NCI-H2227 treated with DMSO at 0.1 percent for 48 hours (cell line): ENCODE measurements around the gene LAMTOR5.
"Not testable (repeated sequence)": the region's sequence is repeated elsewhere in the genome, so short reads cannot be mapped to it uniquely, and the experiment has no call there.

Experiments
- DNase-seq: peaks from one replicate; lab custom pipeline; 2025; lab: John Stamatoyannopoulos, UW

LAMTOR5 gene

DNA sequence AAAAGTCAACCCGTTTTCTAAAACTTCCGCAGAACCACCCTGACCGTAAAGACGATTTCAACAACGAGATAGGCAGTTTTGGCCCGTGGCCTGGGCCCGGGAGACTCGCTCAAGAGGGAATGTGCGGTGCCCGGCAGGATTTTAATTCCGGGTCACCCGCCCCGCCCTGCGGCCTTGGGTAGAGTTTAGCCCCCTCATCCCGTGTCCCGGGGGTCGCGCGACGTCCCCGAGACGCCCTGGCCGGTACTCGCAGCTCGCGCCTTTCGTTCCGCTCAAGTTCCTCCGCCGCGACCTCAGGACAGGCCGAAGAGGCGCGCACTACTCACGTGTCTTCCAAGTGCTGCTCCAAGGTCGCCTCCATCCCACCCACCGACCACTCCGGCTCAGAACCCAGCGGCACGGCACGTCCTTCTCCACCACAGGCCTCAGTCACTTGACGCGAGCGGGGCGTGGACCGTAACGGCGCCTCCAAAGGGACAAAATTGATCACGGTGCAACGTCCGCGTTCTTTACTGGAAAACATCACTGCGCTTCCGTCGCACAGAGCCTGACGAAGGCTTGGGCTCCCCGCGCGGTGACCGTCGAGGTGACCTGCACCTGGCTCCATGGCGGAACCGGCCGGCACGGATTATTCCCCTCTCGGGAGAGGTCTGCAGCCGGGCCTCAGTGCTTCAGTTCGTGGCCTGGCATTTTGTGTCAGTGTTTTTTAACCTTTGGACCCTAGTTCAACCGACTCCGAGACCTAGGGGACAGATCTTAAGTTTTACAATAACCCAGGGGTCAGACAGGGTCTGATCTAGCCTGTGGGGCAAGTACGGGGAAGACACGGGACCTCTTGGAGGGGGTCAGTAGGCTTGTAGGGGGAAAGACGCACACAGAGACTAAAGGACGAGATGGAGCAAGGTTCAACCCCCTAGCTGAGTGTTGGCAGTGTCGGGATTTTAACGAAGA is at the start of gene LAMTOR5:
Gene LAMTOR5, minus strand, starts transcription at position 435 of the 951 bp plus-strand sequence. Its CDS starts 74 bp downstream, at position 361.
- DNase-seq, result peak; percentile 92

DNA sequence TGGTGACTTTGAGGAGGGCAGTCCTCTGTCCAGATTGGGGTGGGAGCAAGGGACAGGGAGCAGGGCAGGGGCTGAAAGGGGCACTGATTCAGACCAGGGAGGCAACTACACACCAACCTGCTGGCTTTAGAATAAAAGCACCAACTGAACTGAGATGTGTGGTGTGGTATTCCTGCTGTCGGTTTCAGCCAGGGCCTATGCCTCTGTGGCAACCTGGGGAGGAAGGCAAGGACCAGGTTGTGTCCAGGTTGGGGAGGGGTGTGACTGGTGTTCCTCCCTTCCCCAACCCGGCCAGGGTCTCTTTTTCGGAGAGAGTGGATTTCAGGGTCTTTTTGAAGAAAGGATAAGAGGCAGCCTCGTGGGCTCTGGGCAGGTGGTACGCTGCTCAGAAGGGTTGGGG is 49.7 kb upstream of the LAMTOR5 start:
- no peak for DNase-seq

GRCh38 chr1:110455151-110455550 is 47.7 kb upstream of the LAMTOR5 start:
- DNase-seq, result no peak

- DNase-seq, result no peak
Observed at GRCh38 chr1:110454328-110454727, 46.8 kb upstream of the LAMTOR5 start.

- no peak for DNase-seq
Observed at GRCh38 chr1:110453829-110454228, 46.3 kb upstream of the LAMTOR5 start.

DNA sequence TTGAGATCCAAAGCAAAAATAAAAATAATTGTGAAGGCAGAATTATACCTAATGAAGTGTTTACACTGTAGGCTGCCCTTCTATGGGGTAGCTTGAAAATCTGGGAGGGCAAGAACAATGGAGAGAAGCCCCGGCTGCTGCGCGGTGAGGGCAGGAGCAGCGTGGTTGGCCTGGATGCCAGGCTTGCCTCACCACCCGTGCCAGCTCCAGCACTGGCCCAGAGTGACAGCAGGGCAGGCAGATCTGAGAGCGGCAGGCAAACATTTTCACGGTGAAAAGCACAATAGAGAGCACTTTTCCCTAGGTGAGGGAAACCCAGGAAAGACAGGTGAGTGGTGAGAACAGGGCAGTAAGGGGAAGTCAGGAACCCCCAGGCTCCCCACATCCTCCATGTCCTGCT is 44.8 kb upstream of the LAMTOR5 start:
- no peak for DNase-seq

- DNase-seq, result no peak
Observed at GRCh38 chr1:110450929-110451328, 43.4 kb upstream of the LAMTOR5 start, which contains the start of gene PROK1. Gene PROK1, plus strand, starts transcription at chr1:110451149. Its CDS starts 68 bp downstream, at chr1:110451217.

GRCh38 chr1:110449661-110450651 is 42.5 kb upstream of the LAMTOR5 start:
- DNase-seq, result no peak

DNA sequence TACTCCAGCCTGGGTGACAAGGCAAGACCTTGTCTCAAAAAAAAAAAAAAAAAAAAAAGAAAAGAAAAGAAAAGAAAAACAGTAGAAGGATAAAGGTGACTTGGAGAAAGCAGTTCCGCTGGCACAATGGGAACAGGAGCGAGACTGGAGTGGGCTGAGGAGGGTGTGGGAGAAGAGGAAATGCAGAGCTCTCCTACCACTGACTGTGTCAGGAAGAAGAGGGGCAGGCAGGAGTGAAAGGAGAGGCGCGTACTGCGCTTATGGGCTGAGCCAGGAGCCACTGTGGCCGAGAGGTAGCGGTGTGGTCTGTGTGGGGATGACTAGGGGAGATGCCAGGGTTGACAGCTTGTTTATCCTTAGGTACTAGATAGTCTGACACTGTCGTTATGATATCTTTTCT is 37.1 kb upstream of the LAMTOR5 start:
- DNase-seq, result no peak

DNA sequence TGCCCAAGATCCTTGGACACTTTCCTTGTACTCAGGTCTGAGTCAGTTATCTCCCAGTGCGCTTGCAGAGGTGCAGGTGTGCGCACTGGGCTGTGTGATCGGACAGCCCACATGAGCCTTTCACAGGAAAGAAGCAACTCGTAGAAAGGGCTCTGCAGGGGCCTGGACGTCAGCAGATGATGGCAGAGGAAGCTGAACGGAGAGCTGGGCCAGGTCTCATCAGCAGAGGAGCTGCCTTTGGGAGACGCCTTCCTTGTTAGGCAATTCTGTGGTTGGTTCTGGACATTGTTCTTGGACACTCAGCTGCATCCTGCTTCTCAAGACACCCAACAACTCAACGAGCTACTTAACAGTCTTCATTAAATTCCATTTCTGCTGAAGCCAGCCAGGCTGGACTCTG is 36.0 kb upstream of the LAMTOR5 start:
- DNase-seq, result no peak

DNA sequence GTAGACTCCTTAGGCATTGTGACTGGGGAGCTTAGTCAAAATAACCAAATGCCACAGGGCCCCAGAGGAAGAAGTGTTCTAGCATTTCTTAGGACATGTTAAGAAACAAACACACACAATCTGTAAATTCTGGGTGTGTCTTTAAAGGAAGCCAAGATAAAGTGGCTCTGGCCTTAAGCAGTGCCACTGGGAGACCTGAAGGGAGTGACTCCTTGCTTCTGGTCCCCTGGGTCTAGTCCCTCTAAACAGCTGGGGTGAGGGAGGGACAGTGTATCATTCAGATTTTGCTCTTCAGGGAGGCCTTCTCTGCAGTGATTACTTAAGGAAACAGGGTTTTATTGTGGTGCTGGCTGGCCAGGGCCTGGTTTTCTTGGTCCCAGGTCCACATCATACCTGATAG is 34.4 kb upstream of the LAMTOR5 start:
- DNase-seq, result no peak

DNA sequence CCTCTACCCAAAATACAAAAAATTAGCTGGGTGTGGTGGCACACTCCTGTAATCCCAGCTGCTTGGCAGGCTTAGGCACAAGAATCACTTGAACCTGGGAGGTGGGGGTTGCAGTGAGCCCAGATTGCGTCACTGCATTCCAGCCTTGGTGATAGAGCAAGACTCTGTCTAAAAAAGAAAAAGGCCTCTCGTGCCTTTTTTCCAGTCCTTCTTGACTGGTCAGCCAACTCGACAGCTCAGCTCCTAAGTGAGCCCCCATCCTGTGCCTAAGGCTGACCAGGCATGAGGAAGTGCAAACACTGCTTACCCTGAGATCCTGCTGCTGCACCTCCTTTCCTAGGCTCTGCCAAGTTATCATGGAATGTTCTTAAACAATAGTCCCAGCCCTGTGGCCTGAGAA is 33.4 kb upstream of the LAMTOR5 start:
- DNase-seq, result no peak

GRCh38 chr1:110439873-110440272 is 32.4 kb upstream of the LAMTOR5 start:
- not testable (repeated sequence) for DNase-seq

GRCh38 chr1:110438893-110439292 is 31.4 kb upstream of the LAMTOR5 start:
- no peak for DNase-seq

GRCh38 chr1:110437645-110438299 is 30.3 kb upstream of the LAMTOR5 start:
- not testable (repeated sequence) for DNase-seq

DNA sequence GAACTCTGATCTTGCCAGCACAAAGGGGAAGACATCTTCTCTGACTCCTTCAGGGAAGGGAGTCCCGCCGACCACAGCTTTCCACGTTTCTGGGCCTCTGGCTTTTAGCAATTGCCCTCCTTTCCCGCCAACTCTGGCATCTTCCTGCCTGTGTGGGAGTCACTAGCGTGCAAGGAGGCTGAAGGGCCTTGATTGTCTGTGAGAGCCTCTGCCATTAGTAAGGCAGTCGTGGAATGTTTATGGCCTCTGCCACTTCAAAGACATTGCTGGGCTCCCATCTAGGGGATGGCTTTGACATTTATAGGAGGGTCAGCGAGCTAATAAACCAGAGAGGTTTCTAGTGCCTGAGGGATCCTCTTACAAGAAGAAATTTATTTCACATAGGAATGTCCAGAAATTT is 29.1 kb upstream of the LAMTOR5 start:
- no peak for DNase-seq

GRCh38 chr1:110434946-110435345 is 27.5 kb upstream of the LAMTOR5 start:
- no peak for DNase-seq

GRCh38 chr1:110433803-110434202 is 26.3 kb upstream of the LAMTOR5 start:
- no peak for DNase-seq

GRCh38 chr1:110433213-110433612 is 25.7 kb upstream of the LAMTOR5 start:
- DNase-seq, result no peak

- no peak for DNase-seq
Observed at GRCh38 chr1:110430901-110431300, 23.4 kb upstream of the LAMTOR5 start.

GRCh38 chr1:110430366-110430765 is 22.9 kb upstream of the LAMTOR5 start:
- DNase-seq, result no peak

GRCh38 chr1:110428946-110429345 is 21.5 kb upstream of the LAMTOR5 start:
- no peak for DNase-seq
